HepG2 (cell line): ENCODE measurements around the gene TDRD10. TPM values are rescaled to one million over a fixed set of nuclear protein-coding genes. Genes with fewer than 3 reads are reported as not detected.

ENCODE experiments used
- FOXM1 ChIP-seq: sonication (generic); formaldehyde crosslinking; IDR thresholded peaks from 2 replicates; pipeline ENCODE4 v1.5.0; 2020; ENCODE audit warnings: missing genetic modification reagents
- FOXO1 ChIP-seq: sonication (generic); formaldehyde crosslinking; IDR thresholded peaks from 2 replicates; pipeline ENCODE4 v1.4.0; 2020; ENCODE audit warnings: missing genetic modification reagents
- ISX ChIP-seq: sonication (generic); formaldehyde crosslinking; conservative IDR thresholded peaks from 2 replicates; pipeline ENCODE4 v1.5.0; 2020; ENCODE audit warnings: missing genetic modification reagents
- KAT7 ChIP-seq: IDR thresholded peaks from 2 replicates; pipeline ENCODE4 v1.6.1; 2018; ENCODE audit warnings: borderline replicate concordance, missing compliant biosample characterization
- MTF2 ChIP-seq: sonication (generic); formaldehyde crosslinking; IDR thresholded peaks from 2 replicates; pipeline ENCODE4 v1.5.0; 2020; ENCODE audit warnings: missing genetic modification reagents, borderline replicate concordance
- SRSF4 ChIP-seq: fragments of 200-400 bp; formaldehyde crosslinking; IDR thresholded peaks from one replicate; pipeline ENCODE4 v1.6.1; 2018; ENCODE audit warnings: mild to moderate bottlenecking, low read depth, low read length, moderate library complexity; ENCODE audit not compliant: poor library complexity, severe bottlenecking
- ZBTB7A ChIP-seq: sonication (generic); formaldehyde crosslinking; IDR thresholded peaks from 2 replicates; pipeline ENCODE4 v1.8.0; 2022; ENCODE audit warnings: mild to moderate bottlenecking, missing genetic modification reagents
- ZC3H13 ChIP-seq: sonication (generic); formaldehyde crosslinking; IDR thresholded peaks from 2 replicates; pipeline ENCODE4 v1.8.1; 2023; ENCODE audit warnings: mild to moderate bottlenecking, missing genetic modification reagents, moderate library complexity
- ZNF616 ChIP-seq: sonication (generic); formaldehyde crosslinking; IDR thresholded peaks from 2 replicates; pipeline ENCODE4 v1.5.0; 2020; ENCODE audit warnings: low read depth, mild to moderate bottlenecking, missing genetic modification reagents
- polyA plus RNA-seq, 8 experiments: library from polyadenylated mRNA; depleted of rRNA in 3 of 8; stranded (reverse) in 7 of 8; unstranded in 1 of 8; fragments of >200 nt; fragmentation: Illumina TruSeq in 4 of 8; extraction: Trizol in 4 of 8; gene quantifications; 2 replicates each; pipeline versions ENCODE4 v1.2.1 to v1.2.3, GENCODE V29; 2011 to 2016; ENCODE audit warnings: low read depth in 4 of 8, missing spikeins in 1 of 8, mixed read lengths in 1 of 8; ENCODE audit not compliant: insufficient read depth in 1 of 8
- total RNA-seq, 5 experiments: library from RNA; depleted of rRNA; stranded (reverse); fragments of >200 nt; fragmentation: Illumina TruSeq; extraction: Trizol; gene quantifications; 2 replicates each; pipeline ENCODE4 v1.2.3, GENCODE V29; 2016; ENCODE audit warnings: low read depth in 1 of 5
- TF ChIP-seq, protein P1 (sequence below): sonication (generic); formaldehyde crosslinking; IDR thresholded peaks from 2 replicates; pipeline ENCODE4 v1.8.1; 2023; ENCODE audit warnings: mild to moderate bottlenecking, inconsistent platforms, moderate library complexity, missing genetic modification reagents, borderline replicate concordance
- TF ChIP-seq, protein P2 (sequence below): sonication (generic); formaldehyde crosslinking; IDR thresholded peaks from 2 replicates; pipeline ENCODE4 v1.4.0; 2020; ENCODE audit warnings: missing genetic modification reagents
- TF ChIP-seq, protein P3 (sequence below): sonication (generic); formaldehyde crosslinking; IDR thresholded peaks from 2 replicates; pipeline ENCODE4 v1.5.0; 2020; ENCODE audit warnings: mild to moderate bottlenecking, missing genetic modification reagents
- TF ChIP-seq, protein P4 (sequence below): conservative IDR thresholded peaks from 2 replicates; pipeline ENCODE4 v1.6.1; 2018; ENCODE audit warnings: missing genetic modification reagents
- TF ChIP-seq, protein P5 (sequence below): sonication (generic); formaldehyde crosslinking; IDR thresholded peaks from 2 replicates; pipeline ENCODE4 v1.5.0; 2020; ENCODE audit warnings: missing genetic modification reagents
- TF ChIP-seq, protein P6 (sequence below), 2 experiments: IDR thresholded peaks; 2 replicates each; pipeline ENCODE4 v1.6.1; 2011 to 2012; ENCODE audit warnings: low read length in 2 of 2, borderline replicate concordance in 1 of 2, low read depth in 1 of 2, mild to moderate bottlenecking in 1 of 2, moderate library complexity in 1 of 2

TDRD10 gene
- total and polyA plus RNA-seq, 2 of the 13 experiments (the other 11 are each of a cell fraction or from before 2014, with no cell fraction given), result not detected

DNA sequence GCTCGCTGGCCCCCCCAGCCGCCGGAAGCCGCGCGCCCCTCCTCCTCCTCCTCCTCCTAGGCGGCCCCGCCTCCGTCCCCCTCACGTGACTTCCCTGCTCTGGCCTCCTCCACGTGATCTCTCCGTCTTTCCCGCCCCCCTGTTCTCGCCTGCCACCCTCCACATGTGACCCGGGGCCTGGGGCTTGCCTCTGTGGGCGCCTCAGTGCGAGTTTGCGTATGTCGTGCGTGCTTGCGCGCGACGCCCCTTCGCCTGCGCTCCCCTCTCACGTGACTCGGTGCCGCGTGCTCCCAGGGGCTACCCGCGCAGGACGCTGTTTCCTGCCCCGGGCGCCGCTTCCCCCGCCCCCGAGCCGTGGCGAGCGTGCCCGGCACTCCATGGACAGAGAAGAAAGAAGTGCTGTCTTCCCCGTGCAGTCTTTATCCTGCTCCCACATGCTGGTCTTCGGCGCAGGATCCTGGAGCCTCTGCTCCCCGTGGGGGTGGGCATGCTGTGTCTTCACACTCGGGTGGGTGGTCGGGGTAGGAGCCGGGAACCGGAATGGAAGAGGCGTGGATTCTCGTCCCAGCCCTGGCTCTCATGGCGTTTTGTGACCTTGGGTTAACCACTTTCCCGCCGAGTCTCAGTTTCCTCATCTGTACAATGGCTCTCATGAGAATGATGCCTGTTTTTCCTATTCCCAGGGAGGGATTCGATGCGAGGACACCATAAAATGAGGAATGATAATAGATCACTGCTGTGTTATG lies 56.9 kb downstream of the TDRD10 start (continued):
- TF ChIP-seq, protein P1, sequence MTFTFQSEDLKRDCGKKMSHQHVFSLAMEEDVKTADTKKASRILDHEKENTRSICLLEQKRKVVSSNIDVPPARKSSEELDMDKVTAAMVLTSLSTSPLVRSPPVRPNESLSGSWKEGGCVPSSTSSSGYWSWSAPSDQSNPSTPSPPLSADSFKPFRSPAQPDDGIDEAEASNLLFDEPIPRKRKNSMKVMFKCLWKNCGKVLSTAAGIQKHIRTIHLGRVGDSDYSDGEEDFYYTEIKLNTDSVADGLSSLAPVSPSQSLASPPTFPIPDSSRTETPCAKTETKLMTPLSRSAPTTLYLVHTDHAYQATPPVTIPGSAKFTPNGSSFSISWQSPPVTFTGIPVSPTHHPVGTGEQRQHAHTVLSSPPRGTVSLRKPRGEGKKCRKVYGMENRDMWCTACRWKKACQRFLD (CRISPR knock-in tag), result peak; percentile 99; the same call in 1 of the 2 replicates
- TF ChIP-seq, protein P2, sequence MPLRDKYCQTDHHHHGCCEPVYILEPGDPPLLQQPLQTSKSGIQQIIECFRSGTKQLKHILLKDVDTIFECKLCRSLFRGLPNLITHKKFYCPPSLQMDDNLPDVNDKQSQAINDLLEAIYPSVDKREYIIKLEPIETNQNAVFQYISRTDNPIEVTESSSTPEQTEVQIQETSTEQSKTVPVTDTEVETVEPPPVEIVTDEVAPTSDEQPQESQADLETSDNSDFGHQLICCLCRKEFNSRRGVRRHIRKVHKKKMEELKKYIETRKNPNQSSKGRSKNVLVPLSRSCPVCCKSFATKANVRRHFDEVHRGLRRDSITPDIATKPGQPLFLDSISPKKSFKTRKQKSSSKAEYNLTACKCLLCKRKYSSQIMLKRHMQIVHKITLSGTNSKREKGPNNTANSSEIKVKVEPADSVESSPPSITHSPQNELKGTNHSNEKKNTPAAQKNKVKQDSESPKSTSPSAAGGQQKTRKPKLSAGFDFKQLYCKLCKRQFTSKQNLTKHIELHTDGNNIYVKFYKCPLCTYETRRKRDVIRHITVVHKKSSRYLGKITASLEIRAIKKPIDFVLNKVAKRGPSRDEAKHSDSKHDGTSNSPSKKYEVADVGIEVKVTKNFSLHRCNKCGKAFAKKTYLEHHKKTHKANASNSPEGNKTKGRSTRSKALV (CRISPR knock-in tag), result peak; percentile 92
- TF ChIP-seq, protein P3, sequence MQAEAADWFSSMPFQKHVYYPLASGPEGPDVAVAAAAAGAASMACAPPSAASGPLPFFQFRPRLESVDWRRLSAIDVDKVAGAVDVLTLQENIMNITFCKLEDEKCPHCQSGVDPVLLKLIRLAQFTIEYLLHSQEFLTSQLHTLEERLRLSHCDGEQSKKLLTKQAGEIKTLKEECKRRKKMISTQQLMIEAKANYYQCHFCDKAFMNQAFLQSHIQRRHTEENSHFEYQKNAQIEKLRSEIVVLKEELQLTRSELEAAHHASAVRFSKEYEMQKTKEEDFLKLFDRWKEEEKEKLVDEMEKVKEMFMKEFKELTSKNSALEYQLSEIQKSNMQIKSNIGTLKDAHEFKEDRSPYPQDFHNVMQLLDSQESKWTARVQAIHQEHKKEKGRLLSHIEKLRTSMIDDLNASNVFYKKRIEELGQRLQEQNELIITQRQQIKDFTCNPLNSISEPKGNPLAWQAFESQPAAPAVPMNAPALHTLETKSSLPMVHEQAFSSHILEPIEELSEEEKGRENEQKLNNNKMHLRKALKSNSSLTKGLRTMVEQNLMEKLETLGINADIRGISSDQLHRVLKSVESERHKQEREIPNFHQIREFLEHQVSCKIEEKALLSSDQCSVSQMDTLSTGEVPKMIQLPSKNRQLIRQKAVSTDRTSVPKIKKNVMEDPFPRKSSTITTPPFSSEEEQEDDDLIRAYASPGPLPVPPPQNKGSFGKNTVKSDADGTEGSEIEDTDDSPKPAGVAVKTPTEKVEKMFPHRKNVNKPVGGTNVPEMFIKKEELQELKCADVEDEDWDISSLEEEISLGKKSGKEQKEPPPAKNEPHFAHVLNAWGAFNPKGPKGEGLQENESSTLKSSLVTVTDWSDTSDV (CRISPR knock-in tag), result 0 out of 2 replicates have a peak, but pooled peaks have one; percentile 83
- TF ChIP-seq FOXM1 (CRISPR knock-in tag), result peak; percentile 62
- TF ChIP-seq ISX (CRISPR knock-in tag), result peak; percentile 90; the same call in 1 of the 2 replicates
- no peak for TF ChIP-seq SRSF4
- TF ChIP-seq MTF2 (CRISPR knock-in tag), result peak; percentile 55; the same call in 1 of the 2 replicates
- TF ChIP-seq, protein P4, sequence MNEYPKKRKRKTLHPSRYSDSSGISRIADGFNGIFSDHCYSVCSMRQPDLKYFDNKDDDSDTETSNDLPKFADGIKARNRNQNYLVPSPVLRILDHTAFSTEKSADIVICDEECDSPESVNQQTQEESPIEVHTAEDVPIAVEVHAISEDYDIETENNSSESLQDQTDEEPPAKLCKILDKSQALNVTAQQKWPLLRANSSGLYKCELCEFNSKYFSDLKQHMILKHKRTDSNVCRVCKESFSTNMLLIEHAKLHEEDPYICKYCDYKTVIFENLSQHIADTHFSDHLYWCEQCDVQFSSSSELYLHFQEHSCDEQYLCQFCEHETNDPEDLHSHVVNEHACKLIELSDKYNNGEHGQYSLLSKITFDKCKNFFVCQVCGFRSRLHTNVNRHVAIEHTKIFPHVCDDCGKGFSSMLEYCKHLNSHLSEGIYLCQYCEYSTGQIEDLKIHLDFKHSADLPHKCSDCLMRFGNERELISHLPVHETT (CRISPR knock-in tag), result no peak
- TF ChIP-seq, protein P5, sequence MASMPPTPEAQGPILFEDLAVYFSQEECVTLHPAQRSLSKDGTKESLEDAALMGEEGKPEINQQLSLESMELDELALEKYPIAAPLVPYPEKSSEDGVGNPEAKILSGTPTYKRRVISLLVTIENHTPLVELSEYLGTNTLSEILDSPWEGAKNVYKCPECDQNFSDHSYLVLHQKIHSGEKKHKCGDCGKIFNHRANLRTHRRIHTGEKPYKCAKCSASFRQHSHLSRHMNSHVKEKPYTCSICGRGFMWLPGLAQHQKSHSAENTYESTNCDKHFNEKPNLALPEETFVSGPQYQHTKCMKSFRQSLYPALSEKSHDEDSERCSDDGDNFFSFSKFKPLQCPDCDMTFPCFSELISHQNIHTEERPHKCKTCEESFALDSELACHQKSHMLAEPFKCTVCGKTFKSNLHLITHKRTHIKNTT (CRISPR knock-in tag), result no peak
- no peak for TF ChIP-seq KAT7 (CRISPR knock-in tag)
- TF ChIP-seq ZNF616 (CRISPR knock-in tag), result peak; percentile 99
- TF ChIP-seq ZBTB7A (CRISPR knock-in tag), result peak; percentile 95
- TF ChIP-seq, protein P6, sequence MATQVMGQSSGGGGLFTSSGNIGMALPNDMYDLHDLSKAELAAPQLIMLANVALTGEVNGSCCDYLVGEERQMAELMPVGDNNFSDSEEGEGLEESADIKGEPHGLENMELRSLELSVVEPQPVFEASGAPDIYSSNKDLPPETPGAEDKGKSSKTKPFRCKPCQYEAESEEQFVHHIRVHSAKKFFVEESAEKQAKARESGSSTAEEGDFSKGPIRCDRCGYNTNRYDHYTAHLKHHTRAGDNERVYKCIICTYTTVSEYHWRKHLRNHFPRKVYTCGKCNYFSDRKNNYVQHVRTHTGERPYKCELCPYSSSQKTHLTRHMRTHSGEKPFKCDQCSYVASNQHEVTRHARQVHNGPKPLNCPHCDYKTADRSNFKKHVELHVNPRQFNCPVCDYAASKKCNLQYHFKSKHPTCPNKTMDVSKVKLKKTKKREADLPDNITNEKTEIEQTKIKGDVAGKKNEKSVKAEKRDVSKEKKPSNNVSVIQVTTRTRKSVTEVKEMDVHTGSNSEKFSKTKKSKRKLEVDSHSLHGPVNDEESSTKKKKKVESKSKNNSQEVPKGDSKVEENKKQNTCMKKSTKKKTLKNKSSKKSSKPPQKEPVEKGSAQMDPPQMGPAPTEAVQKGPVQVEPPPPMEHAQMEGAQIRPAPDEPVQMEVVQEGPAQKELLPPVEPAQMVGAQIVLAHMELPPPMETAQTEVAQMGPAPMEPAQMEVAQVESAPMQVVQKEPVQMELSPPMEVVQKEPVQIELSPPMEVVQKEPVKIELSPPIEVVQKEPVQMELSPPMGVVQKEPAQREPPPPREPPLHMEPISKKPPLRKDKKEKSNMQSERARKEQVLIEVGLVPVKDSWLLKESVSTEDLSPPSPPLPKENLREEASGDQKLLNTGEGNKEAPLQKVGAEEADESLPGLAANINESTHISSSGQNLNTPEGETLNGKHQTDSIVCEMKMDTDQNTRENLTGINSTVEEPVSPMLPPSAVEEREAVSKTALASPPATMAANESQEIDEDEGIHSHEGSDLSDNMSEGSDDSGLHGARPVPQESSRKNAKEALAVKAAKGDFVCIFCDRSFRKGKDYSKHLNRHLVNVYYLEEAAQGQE (IDR thresholded peaks at IDR 0.05; ENCODE audit: borderline replicate concordance in 1 of 2, low read depth in 1 of 2, low read length in 2 of 2), result peak in 1 of 2 experiments; percentile 56; a peak in 1 of 4 replicates
- peak; percentile 69; the same call in 1 of the 2 replicates for TF ChIP-seq FOXO1 (CRISPR knock-in tag)
- peak; percentile 96 for TF ChIP-seq ZC3H13 (CRISPR knock-in tag)
